Lower lobe of right lung (tissue), 2 donors: Measurements from ENCODE around the gene WRNIP1. TPM values are rescaled to one million over a fixed set of nuclear protein-coding genes. Genes with fewer than 3 reads are reported as not detected.

ENCODE experiments used
- ATAC-seq, 2 donors: fragments of 200-7000 bp; cut with Tn5 transposase; one replicate each; pipeline ENCODE4 v1.9.1; 2020 to 2022; ENCODE audit warnings: mild to moderate bottlenecking in 2 of 2, moderate library complexity in 2 of 2
- DNase-seq: peaks from one replicate; pipeline ENCODE4 v3.0.0-alpha.2; 2020
- H3K27ac ChIP-seq: fragments of 200-600 bp; one replicate; pipeline ENCODE4 v1.8.0; 2022
- H3K27me3 ChIP-seq: fragments of 200-600 bp; one replicate; pipeline ENCODE4 v1.8.0; 2022; ENCODE audit warnings: low read depth
- H3K36me3 ChIP-seq: fragments of 200-600 bp; one replicate; pipeline ENCODE4 v1.8.0; 2022; ENCODE audit warnings: mild to moderate bottlenecking
- H3K4me1 ChIP-seq: fragments of 200-600 bp; one replicate; pipeline ENCODE4 v1.8.0; 2022
- H3K4me3 ChIP-seq: fragments of 200-600 bp; one replicate; pipeline ENCODE4 v1.8.0; 2022; ENCODE audit warnings: mild to moderate bottlenecking
- H3K9me3 ChIP-seq: fragments of 200-600 bp; one replicate; pipeline ENCODE4 v1.8.0; 2022
- CTCF ChIP-seq: fragments of 200-600 bp; IDR thresholded peaks from one replicate; pipeline ENCODE4 v1.8.0; 2022; ENCODE audit warnings: antibody characterized with exemption, mild to moderate bottlenecking
- intact Hi-C: fragments of 100-400 bp; cut with DNase I; formaldehyde crosslinking; loops from one replicate; pipeline ENCODE4 v1.11.0; 2022
- total RNA-seq: library from RNA; stranded (reverse); fragmentation: NEBNext Ultra II Directional; extraction: Animal tissue kit (Norgen Biotek cat#: 25700); gene quantifications from one replicate; pipeline ENCODE4 v1.2.1, GENCODE V29; 2021
- donor health status: DM: no; HTN: yes; CAD: no; lungs with severe emphysema.

Gene WRNIP1
- total RNA-seq, 1 donor from 2014 or later = 45.1 TPM

- Histone ChIP-seq H3K27me3 (no peaks in the 10 kb centered on the region), H3K4me3 (peak overlapping the region; percentile 87), H3K27ac (no peak overlapping the region), H3K4me1 (peaks cover 62% of the 10 kb centered on the region), H3K9me3 (no peaks in the 10 kb centered on the region), H3K36me3 (peaks cover 21% of the 10 kb centered on the region)
- TF ChIP-seq CTCF = no peak
- ATAC-seq = no peak
- intact Hi-C loops = no loop called here
- no peak for DNase-seq
Measured at GRCh38 chr6:2767657-2768524, 2.7 kb downstream of the WRNIP1 start.

GRCh38 chr6:2768696-2769095 is 3.5 kb downstream of the WRNIP1 start:
- H3K36me3 ChIP-seq = peaks cover 29% of the 10 kb centered on the region
- no peak for DNase-seq
- intact Hi-C loops = no loop called here
- peaks cover 65% of the 10 kb centered on the region for H3K4me1 ChIP-seq
- no peaks in the 10 kb centered on the region for H3K9me3 ChIP-seq
- ATAC-seq = no peak
- TF ChIP-seq CTCF = no peak
- H3K4me3 ChIP-seq = peak overlapping the region; percentile 87
- H3K27ac ChIP-seq = no peak overlapping the region
- no peaks in the 10 kb centered on the region for H3K27me3 ChIP-seq

GRCh38 chr6:2770171-2770570 is 5.0 kb downstream of the WRNIP1 start:
- peaks cover 61% of the 10 kb centered on the region for H3K4me1 ChIP-seq
- no peak for ATAC-seq
- H3K36me3 ChIP-seq = peaks cover 42% of the 10 kb centered on the region
- H3K4me3 ChIP-seq = no peak overlapping the region
- TF ChIP-seq CTCF = no peak
- H3K27ac ChIP-seq = no peak overlapping the region
- H3K9me3 ChIP-seq = no peaks in the 10 kb centered on the region
- DNase-seq = no peak
- intact Hi-C loops = no loop called here
- no peaks in the 10 kb centered on the region for H3K27me3 ChIP-seq

DNA sequence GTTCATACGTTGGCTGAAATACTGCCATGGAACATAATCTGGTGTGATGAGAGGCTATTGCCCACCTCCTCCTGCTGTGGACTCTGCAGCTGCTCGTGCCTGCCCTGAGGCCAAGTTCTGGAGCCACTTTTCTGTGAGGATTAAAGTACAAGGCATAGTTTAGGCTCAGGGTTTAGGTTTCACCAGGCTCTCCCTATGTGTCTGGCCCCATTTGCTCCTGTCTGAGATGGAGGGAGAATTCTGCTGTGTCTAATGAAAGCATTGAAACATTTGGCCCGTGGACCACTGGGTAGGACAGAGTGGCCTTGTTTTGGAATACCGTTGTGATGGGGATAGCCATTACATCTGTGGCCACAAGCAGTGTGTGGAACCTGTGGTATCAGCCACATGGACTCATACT is 5.9 kb downstream of the WRNIP1 start:
- no peak overlapping the region for H3K27ac ChIP-seq
- H3K4me3 ChIP-seq = no peak overlapping the region
- no peaks in the 10 kb centered on the region for H3K27me3 ChIP-seq
- no peak for ATAC-seq
- no peak for TF ChIP-seq CTCF
- peaks cover 48% of the 10 kb centered on the region for H3K36me3 ChIP-seq
- H3K9me3 ChIP-seq = no peaks in the 10 kb centered on the region
- intact Hi-C loops = no loop called here
- H3K4me1 ChIP-seq = peaks cover 61% of the 10 kb centered on the region
- no peak for DNase-seq

GRCh38 chr6:2772840-2773239 is 7.6 kb downstream of the WRNIP1 start:
- ATAC-seq = no peak
- no peak overlapping the region for H3K27ac ChIP-seq
- intact Hi-C loops = no loop called here
- no peak for DNase-seq
- H3K27me3 ChIP-seq = no peaks in the 10 kb centered on the region
- H3K4me3 ChIP-seq = no peak overlapping the region
- TF ChIP-seq CTCF = no peak
- peaks cover 50% of the 10 kb centered on the region for H3K4me1 ChIP-seq
- H3K36me3 ChIP-seq = peaks cover 48% of the 10 kb centered on the region
- no peaks in the 10 kb centered on the region for H3K9me3 ChIP-seq
